Left cardiac atrium (tissue), 4 donors: ENCODE data around the gene TGFBR1. TPM values are rescaled to one million over a fixed set of nuclear protein-coding genes. Genes with fewer than 3 reads are reported as not detected.

Experiments used
- ATAC-seq, 2 donors: fragments of 200-7000 bp; cut with Tn5 transposase; one replicate each; pipeline ENCODE4 v1.9.1; 2020; ENCODE audit warnings: mild to moderate bottlenecking in 2 of 2, moderate library complexity in 2 of 2
- DNase-seq: peaks from one replicate; pipeline ENCODE4 v3.0.0-alpha.2; 2020
- intact Hi-C, 2 donors: fragments of 100-400 bp; cut with DNase I; formaldehyde crosslinking; loops; one replicate each; pipeline versions ENCODE4 v1.14.1 to v1.15.1; 2022 to 2023
- total RNA-seq, 2 donors: library from RNA; stranded (reverse); fragmentation: NEBNext Ultra II Directional; extraction: Animal tissue kit (Norgen Biotek cat#: 25700); gene quantifications; one replicate each; pipeline ENCODE4 v1.2.1, GENCODE V29; 2021
- donor health status: DM: no; HTN: yes; CAD: no.
- donor health status: DM: no; HTN: yes; CAD: no; lungs with severe emphysema.
- donor health status: DM: yes; HTN: yes; CAD: no.
- donor health status: Dilated cardiomyopathy.

The TGFBR1 gene
- total RNA-seq, 2 donors from 2014 or later: 17.3 to 27.1 TPM

GRCh38 chr9:99125446-99125845, 20.5 kb downstream of the TGFBR1 start:
- intact Hi-C loops: no loop called here
- DNase-seq (no peak), ATAC-seq (no peak)

GRCh38 chr9:99126312-99126711, 21.4 kb downstream of the TGFBR1 start:
- intact Hi-C loops: no loop called here
- no peak for ATAC-seq
- DNase-seq: no peak

GRCh38 chr9:99127356-99128132, 22.6 kb downstream of the TGFBR1 start:
- ATAC-seq (peak in 1 of 2 donors; percentile 23), DNase-seq (no peak)
- intact Hi-C loops: no loop called here

- intact Hi-C loops: no loop called here
- no peak for ATAC-seq
- no peak for DNase-seq
Measured at GRCh38 chr9:99128133-99128406, 23.2 kb downstream of the TGFBR1 start.

GRCh38 chr9:99129091-99129490, 24.2 kb downstream of the TGFBR1 start:
- intact Hi-C loops: no loop called here
- DNase-seq: no peak
- no peak for ATAC-seq

- DNase-seq (no peak), ATAC-seq (no peak)
- intact Hi-C loops: no loop called here
Measured at GRCh38 chr9:99130069-99130468, 25.2 kb downstream of the TGFBR1 start.

GRCh38 chr9:99133145-99133544, 28.2 kb downstream of the TGFBR1 start:
- intact Hi-C loops: no loop called here
- no peak for DNase-seq
- ATAC-seq: no peak

- intact Hi-C loops: no loop called here
- ATAC-seq: no peak
- DNase-seq: no peak
Measured at GRCh38 chr9:99134893-99135341, 30.0 kb downstream of the TGFBR1 start.

GRCh38 chr9:99135456-99135855, 30.5 kb downstream of the TGFBR1 start:
- ATAC-seq (no peak), DNase-seq (no peak)
- intact Hi-C loops: no loop called here

GRCh38 chr9:99137225-99137624, 32.3 kb downstream of the TGFBR1 start:
- intact Hi-C loops: no loop called here
- DNase-seq (no peak), ATAC-seq (no peak)

GRCh38 chr9:99137891-99138290, 33.0 kb downstream of the TGFBR1 start:
- DNase-seq (no peak), ATAC-seq (no peak)
- intact Hi-C loops: no loop called here

- intact Hi-C loops: no loop called here
- ATAC-seq: no peak
- no peak for DNase-seq
Measured at GRCh38 chr9:99138424-99139284, 33.7 kb downstream of the TGFBR1 start.

GRCh38 chr9:99139868-99140267, 35.0 kb downstream of the TGFBR1 start:
- no peak for ATAC-seq
- DNase-seq: no peak
- intact Hi-C loops: loop anchor here (2.0 to 5.0 kb wide), 4 partner anchors 138 to 293 kb away; no protein-coding TSS in a partner anchor

GRCh38 chr9:99140685-99141314, 35.9 kb downstream of the TGFBR1 start:
- ATAC-seq (peak; percentile 82 to 88), DNase-seq (peak; percentile 39)
- intact Hi-C loops: loop anchor here (2.0 to 5.0 kb wide), 4 partner anchors 138 to 293 kb away; no protein-coding TSS in a partner anchor

GRCh38 chr9:99141849-99142248, 36.9 kb downstream of the TGFBR1 start:
- ATAC-seq: no peak
- intact Hi-C loops: loop anchor here (2.0 to 5.0 kb wide), 4 partner anchors 140 to 295 kb away; no protein-coding TSS in a partner anchor

GRCh38 chr9:99142275-99142674, 37.4 kb downstream of the TGFBR1 start:
- DNase-seq (no peak), ATAC-seq (no peak)
- intact Hi-C loops: loop anchor here (5.0 kb wide), 3 partner anchors 140 to 295 kb away; no protein-coding TSS in a partner anchor

More at GRCh38 chr9:99141849-99142248, 36.9 kb downstream of the TGFBR1 start:
- DNase-seq: no peak

- DNase-seq (no peak), ATAC-seq (no peak)
- intact Hi-C loops: loop anchor here (5.0 kb wide), 3 partner anchors 141 to 296 kb away; no protein-coding TSS in a partner anchor
Measured at GRCh38 chr9:99143655-99144054, 38.7 kb downstream of the TGFBR1 start.

- intact Hi-C loops: loop anchor here (5.0 kb wide), 3 partner anchors 143 to 298 kb away; no protein-coding TSS in a partner anchor
- ATAC-seq (no peak), DNase-seq (no peak)
Measured at GRCh38 chr9:99144966-99145365, 40.1 kb downstream of the TGFBR1 start.

GRCh38 chr9:99146574-99146973, 41.7 kb downstream of the TGFBR1 start:
- no peak for DNase-seq
- intact Hi-C loops: no loop called here
- ATAC-seq: peak in 1 of 2 donors; percentile 49

GRCh38 chr9:99147177-99147576, 42.3 kb downstream of the TGFBR1 start:
- DNase-seq (no peak), ATAC-seq (no peak)
- intact Hi-C loops: no loop called here
